Thoracic aorta (tissue), 2 donors: Measurements from ENCODE around the gene JAKMIP2. TPM values are rescaled to one million over a fixed set of nuclear protein-coding genes. Genes with fewer than 3 reads are reported as not detected.

Source experiments
- ATAC-seq: fragments of 150-250 bp; one replicate; pipeline ENCODE4 v1.8.0; 2017; ENCODE audit warnings: low read depth; ENCODE audit not compliant: insufficient number of reproducible peaks, low FRiP score
- DNase-seq: peaks from one replicate; pipeline ENCODE4 v3.0.0-alpha.2; 2020; ENCODE audit warnings: low spot score
- H3K27ac ChIP-seq, 2 donors: fragments of 200-600 bp; sonication (generic); 1 replicate in 1 of 2; 2 replicates in 1 of 2; pipeline ENCODE4 v1.5.1; 2016; ENCODE audit warnings: mild to moderate bottlenecking in 2 of 2, moderate library complexity in 2 of 2
- H3K27me3 ChIP-seq: fragments of 200-600 bp; sonication (generic); replicated peaks from 2 replicates; pipeline ENCODE4 v1.6.0; 2016; ENCODE audit warnings: mild to moderate bottlenecking; ENCODE audit not compliant: insufficient read depth
- H3K36me3 ChIP-seq: fragments of 200-600 bp; sonication (generic); one replicate; pipeline ENCODE4 v1.5.1; 2016
- H3K4me1 ChIP-seq, 2 donors: fragments of 200-600 bp; sonication (generic); 1 replicate in 1 of 2; 2 replicates in 1 of 2; pipeline versions ENCODE4 v1.5.1 to v1.6.0; 2016; ENCODE audit warnings: low read depth in 2 of 2, mild to moderate bottlenecking in 1 of 2; ENCODE audit not compliant: control insufficient read depth in 1 of 2
- H3K4me3 ChIP-seq: fragments of 200-600 bp; sonication (generic); 2 replicates; pipeline ENCODE4 v1.5.1; 2016; ENCODE audit warnings: mild to moderate bottlenecking
- H3K9me3 ChIP-seq: fragments of 200-600 bp; sonication (generic); 2 replicates; pipeline ENCODE4 v1.5.1; 2016
- CTCF ChIP-seq: fragments of 200-600 bp; sonication (generic); IDR thresholded peaks from one replicate; pipeline ENCODE4 v1.5.1; 2019; ENCODE audit warnings: antibody characterized with exemption
- total RNA-seq, 2 donors: library from RNA; depleted of rRNA; stranded (reverse); fragments of >200 nt; gene quantifications; one replicate each; pipeline versions ENCODE4 v1.1.0 to v1.2.3, GENCODE V29; 2016

Gene JAKMIP2
- total RNA-seq, 2 donors from 2014 or later, result 0.49 to 1.6 TPM

- no peaks in the 10 kb centered on the region for H3K27me3 ChIP-seq
- ATAC-seq (no peak), DNase-seq (no peak)
- H3K4me3 ChIP-seq, result no peak overlapping the region
- no peaks in the 10 kb centered on the region for H3K9me3 ChIP-seq
- no peak overlapping the region for H3K27ac ChIP-seq
- TF ChIP-seq CTCF, result no peak
- H3K36me3 ChIP-seq, result no peaks in the 10 kb centered on the region
- H3K4me1 ChIP-seq, result no peaks in the 10 kb centered on the region
These were observed 171.0 kb downstream of the JAKMIP2 start for GRCh38 chr5:147611483-147611882.

GRCh38 chr5:147610798-147611197 lies 171.7 kb downstream of the JAKMIP2 start:
- no peak overlapping the region for H3K27ac ChIP-seq
- DNase-seq, result no peak
- no peak for ATAC-seq
- no peaks in the 10 kb centered on the region for H3K9me3 ChIP-seq
- H3K4me3 ChIP-seq, result no peak overlapping the region
- no peaks in the 10 kb centered on the region for H3K27me3 ChIP-seq
- no peaks in the 10 kb centered on the region for H3K4me1 ChIP-seq
- TF ChIP-seq CTCF, result no peak
- no peaks in the 10 kb centered on the region for H3K36me3 ChIP-seq

- H3K4me1 ChIP-seq, result no peaks in the 10 kb centered on the region
- no peaks in the 10 kb centered on the region for H3K36me3 ChIP-seq
- no peaks in the 10 kb centered on the region for H3K27me3 ChIP-seq
- no peak for DNase-seq
- H3K9me3 ChIP-seq, result no peaks in the 10 kb centered on the region
- no peak for ATAC-seq
- TF ChIP-seq CTCF, result no peak
- H3K4me3 ChIP-seq, result no peak overlapping the region
- H3K27ac ChIP-seq, result no peak overlapping the region
These were observed 180.9 kb downstream of the JAKMIP2 start for GRCh38 chr5:147601652-147602051.

GRCh38 chr5:147591120-147591519 lies 191.4 kb downstream of the JAKMIP2 start:
- no peaks in the 10 kb centered on the region for H3K36me3 ChIP-seq
- DNase-seq, result no peak

GRCh38 chr5:147590096-147590495 lies 192.4 kb downstream of the JAKMIP2 start:
- DNase-seq (no peak), ATAC-seq (no peak)
- Histone ChIP-seq H3K4me3 (no peak overlapping the region), H3K36me3 (no peaks in the 10 kb centered on the region), H3K4me1 (no peaks in the 10 kb centered on the region), H3K27ac (no peak overlapping the region), H3K9me3 (no peaks in the 10 kb centered on the region), H3K27me3 (no peaks in the 10 kb centered on the region)
- no peak for TF ChIP-seq CTCF

More at GRCh38 chr5:147591120-147591519, 191.4 kb downstream of the JAKMIP2 start:
- no peaks in the 10 kb centered on the region for H3K4me1 ChIP-seq
- no peak for ATAC-seq
- no peak overlapping the region for H3K27ac ChIP-seq
- no peaks in the 10 kb centered on the region for H3K9me3 ChIP-seq
- no peak overlapping the region for H3K4me3 ChIP-seq
- no peak for TF ChIP-seq CTCF
- no peaks in the 10 kb centered on the region for H3K27me3 ChIP-seq
